Measurements from ENCODE around the gene IL24.

The IL24 gene

DNA sequence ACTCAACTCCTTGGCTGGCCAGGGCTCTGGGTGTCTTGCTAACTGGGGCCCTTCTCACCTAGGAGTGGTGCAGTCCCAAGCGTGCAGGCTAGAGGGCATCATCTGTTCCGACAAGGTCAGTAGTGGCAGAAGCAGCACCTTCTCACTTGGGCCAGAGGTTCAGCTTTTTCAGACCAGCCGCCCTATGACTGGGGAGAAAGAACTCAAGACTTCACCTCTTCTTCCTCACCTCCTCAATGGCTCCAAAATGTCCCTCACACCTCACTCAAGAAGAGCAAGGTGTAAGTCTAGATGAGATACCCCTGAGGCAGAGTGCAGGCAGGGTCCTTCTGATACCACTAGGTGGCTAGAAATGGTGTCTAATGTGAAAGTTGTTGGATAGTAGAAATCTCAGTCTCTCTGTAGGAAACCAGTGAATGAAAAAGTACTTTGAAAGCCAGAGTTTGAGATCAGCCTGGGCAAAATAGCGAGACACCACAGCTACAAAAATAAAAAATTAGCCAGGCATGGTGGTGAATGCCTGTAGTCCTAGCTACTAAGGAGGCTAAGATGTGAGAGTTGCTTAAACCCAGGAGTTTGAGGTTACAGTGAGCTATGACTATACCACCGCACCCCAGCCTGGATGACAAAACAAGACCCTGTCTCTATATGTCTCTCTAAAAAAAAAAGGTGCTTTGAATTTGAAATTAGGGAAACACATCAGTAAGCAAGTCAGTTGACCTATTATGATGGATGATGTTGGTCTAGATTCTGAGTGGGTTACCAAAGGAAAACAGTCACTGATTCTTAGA lies 40.4 kb upstream of the IL24 start:
- H3K4me3 ChIP-seq (ENCODE audit: low read depth, low read length): no peak overlapping the region
- TF ChIP-seq, protein P1, sequence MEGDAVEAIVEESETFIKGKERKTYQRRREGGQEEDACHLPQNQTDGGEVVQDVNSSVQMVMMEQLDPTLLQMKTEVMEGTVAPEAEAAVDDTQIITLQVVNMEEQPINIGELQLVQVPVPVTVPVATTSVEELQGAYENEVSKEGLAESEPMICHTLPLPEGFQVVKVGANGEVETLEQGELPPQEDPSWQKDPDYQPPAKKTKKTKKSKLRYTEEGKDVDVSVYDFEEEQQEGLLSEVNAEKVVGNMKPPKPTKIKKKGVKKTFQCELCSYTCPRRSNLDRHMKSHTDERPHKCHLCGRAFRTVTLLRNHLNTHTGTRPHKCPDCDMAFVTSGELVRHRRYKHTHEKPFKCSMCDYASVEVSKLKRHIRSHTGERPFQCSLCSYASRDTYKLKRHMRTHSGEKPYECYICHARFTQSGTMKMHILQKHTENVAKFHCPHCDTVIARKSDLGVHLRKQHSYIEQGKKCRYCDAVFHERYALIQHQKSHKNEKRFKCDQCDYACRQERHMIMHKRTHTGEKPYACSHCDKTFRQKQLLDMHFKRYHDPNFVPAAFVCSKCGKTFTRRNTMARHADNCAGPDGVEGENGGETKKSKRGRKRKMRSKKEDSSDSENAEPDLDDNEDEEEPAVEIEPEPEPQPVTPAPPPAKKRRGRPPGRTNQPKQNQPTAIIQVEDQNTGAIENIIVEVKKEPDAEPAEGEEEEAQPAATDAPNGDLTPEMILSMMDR (IDR thresholded peaks at IDR 0.05; ENCODE audit: borderline replicate concordance, insufficient read depth, low read depth, low read length): peak; percentile 29; the same call in 1 of the 2 replicates

DNA sequence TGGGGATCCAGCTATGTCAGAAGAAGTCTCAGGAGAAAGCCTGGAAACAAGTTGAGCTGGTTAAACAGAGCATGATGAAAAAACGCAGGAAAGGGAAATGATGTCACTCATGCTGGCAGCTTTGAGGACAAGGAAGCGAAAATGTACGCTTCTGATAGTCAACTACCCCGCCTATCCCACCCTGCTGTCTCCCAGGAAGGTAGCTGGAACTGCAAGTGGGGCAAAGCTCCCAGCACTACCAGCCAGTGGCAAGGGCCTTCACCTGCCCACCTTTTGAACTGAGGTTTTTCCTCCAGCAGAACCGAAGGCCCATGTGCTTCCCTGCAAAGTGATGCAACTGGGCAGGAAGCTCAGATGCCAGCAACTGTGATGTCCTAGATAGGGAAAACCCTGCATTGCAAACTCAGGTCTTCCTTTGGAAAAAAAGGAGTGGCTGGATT lies 38.1 kb upstream of the IL24 start:
- TF ChIP-seq, protein P1 (IDR thresholded peaks at IDR 0.05; ENCODE audit: borderline replicate concordance, insufficient read depth, low read depth, low read length): no peak
- no peak overlapping the region for H3K4me3 ChIP-seq (ENCODE audit: low read depth, low read length)

DNA sequence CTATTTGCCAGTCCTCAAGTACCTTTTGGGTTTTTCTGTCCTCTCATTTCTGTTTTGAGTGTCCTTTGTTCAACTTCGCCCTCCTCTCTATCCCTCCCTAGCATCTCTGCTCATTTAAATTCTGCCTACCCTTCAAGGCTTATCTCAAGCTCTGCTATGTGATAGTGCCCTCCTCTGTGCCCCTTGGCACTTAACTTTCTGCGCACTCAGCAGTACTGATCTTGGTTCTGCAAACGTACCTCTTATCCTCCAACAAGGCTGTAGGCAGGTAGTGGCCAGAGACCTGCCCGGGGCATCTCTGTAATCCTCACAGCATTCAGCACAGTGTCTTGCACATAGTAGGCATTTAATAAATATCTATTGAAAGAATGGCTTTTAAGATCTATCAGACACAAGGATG lies 37.1 kb upstream of the IL24 start:
- no peak overlapping the region for H3K4me3 ChIP-seq (ENCODE audit: low read depth, low read length)
- TF ChIP-seq, protein P1 (IDR thresholded peaks at IDR 0.05; ENCODE audit: borderline replicate concordance, insufficient read depth, low read depth, low read length): no peak

DNA sequence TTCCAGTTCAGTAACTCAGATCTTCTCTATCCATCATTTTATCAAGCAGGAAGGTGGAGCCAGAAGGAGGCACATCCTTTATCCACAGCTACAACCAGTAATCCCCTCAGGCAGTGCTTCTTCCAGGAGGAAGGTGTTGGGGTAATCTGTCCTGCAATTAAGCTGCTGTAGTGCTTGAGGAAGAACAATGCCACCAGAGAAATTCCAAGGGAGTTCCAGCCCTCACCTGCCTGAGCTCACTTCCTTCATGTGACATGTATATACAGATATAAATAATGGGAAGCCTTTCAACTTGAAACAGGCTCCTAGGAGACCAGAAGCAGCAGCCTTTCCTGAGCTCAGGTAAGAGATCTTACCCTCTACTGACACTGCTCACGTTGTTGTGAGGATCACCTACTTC lies 34.0 kb upstream of the IL24 start:
- no peak overlapping the region for H3K4me3 ChIP-seq (ENCODE audit: low read depth, low read length)

DNA sequence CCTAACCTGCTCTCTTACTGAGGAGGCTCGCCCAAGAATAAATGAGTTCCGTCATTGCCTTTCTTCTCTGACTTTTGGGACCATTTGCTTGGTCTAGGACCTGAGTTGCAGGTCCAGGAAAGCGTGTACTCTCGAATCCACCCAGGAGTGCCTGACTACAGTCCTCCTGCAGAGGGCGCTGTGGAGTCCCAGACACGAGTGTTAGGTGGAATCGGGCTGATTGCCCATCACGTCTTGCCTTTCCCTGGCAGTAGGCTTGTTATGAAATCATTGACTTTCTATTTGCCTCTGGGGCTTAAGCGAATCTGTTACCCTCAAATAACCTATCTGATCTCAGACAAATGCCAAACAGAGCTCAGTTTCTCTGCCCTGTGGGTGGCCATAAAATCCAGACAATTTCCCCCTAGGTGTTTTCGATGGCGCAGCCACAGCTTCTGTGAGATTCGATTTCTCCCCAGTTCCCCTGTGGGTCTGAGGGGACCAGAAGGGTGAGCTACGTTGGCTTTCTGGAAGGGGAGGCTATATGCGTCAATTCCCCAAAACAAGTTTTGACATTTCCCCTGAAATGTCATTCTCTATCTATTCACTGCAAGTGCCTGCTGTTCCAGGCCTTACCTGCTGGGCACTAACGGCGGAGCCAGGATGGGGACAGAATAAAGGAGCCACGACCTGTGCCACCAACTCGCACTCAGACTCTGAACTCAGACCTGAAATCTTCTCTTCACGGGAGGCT lies 32.1 kb upstream of the IL24 start, which contains the start of gene IL20:
Gene IL20, plus strand, starts transcription at position 685 of the 733 bp plus-strand sequence. CDS start 230 bp downstream, outside the sequence.
- H3K4me3 ChIP-seq (ENCODE audit: low read depth, low read length): peak within 1 kb of the TSS; percentile 6
- TF ChIP-seq, protein P1 (IDR thresholded peaks at IDR 0.05; ENCODE audit: borderline replicate concordance, insufficient read depth, low read depth, low read length): peak; percentile 92

More for the DNA sequence above, 34.0 kb upstream of the IL24 start:
- TF ChIP-seq, protein P1 (IDR thresholded peaks at IDR 0.05; ENCODE audit: borderline replicate concordance, insufficient read depth, low read depth, low read length): no peak

DNA sequence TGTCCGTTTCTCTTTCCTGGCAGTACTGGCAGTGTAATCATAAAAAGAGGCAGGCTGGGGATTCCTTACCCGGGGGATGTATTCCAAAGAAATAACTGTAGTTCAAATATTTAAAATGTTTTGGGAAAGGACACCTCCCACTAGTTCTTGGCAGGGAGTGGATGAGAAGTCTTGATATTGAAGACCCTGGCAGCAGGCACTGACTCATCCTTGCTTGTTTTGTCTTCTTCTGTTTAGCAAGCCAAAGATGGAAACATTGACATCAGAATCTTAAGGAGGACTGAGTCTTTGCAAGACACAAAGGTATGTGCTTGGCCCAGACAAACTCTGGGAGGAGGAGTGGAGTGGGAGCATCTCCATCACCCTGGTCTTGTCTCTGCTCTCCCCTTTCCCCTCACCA lies 31.2 kb upstream of the IL24 start:
- H3K4me3 ChIP-seq (ENCODE audit: low read depth, low read length): no peak overlapping the region
- TF ChIP-seq, protein P1 (IDR thresholded peaks at IDR 0.05; ENCODE audit: borderline replicate concordance, insufficient read depth, low read depth, low read length): no peak

All from GM12875 (cell line).